HuH-7.5 (cell line): Measurements from ENCODE around the gene ABHD16B.
"Not testable (repeated sequence)": the region's sequence is repeated elsewhere in the genome, so short reads cannot be mapped to it uniquely, and the experiment has no call there.

Source experiments
- DNase-seq: peaks from one replicate; pipeline ENCODE4 v3.0.0; 2011; ENCODE audit warnings: low spot score

Gene ABHD16B

DNA sequence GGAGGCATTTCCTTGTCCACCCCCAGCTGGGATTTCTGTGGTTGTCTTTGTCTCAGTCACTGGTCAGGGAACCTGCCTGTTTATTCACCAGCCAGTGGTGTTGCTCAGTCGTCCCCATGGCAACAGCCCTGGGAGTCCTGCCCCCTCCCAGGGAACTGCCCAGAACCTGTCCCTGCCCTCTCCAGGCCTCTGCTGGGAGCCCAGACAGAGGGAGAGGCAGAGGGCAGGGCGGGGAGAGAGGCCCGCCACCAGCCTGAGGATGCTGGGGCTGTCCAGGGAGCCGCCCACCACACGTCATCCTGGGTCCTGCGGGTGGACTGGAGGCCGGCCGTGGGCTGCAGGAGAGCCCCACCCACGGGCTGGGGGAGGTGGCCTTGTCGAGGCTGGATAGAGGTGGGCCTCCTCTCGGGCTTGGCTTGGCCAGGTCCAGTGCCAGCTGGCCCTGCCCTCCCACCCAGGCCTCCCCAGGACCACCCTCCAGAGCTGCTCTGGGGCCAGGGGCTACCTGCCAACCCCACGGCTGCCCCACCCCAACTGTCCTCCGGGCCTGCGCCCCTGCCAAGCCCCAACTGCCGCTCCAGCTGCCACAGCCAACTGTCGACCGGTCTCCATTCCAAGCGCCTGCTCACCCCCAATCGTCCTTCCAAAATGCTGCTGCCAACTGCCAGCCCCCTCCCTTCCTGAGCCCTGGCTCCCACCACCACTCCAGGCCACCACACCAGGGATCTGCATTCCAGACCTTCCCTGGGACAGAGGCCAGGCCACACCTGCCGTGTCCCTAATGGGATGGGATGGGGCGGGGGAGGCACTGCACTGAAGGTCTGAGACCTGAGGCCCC lies 26.1 kb upstream of the ABHD16B start:
- peak; percentile 99 for DNase-seq

DNA sequence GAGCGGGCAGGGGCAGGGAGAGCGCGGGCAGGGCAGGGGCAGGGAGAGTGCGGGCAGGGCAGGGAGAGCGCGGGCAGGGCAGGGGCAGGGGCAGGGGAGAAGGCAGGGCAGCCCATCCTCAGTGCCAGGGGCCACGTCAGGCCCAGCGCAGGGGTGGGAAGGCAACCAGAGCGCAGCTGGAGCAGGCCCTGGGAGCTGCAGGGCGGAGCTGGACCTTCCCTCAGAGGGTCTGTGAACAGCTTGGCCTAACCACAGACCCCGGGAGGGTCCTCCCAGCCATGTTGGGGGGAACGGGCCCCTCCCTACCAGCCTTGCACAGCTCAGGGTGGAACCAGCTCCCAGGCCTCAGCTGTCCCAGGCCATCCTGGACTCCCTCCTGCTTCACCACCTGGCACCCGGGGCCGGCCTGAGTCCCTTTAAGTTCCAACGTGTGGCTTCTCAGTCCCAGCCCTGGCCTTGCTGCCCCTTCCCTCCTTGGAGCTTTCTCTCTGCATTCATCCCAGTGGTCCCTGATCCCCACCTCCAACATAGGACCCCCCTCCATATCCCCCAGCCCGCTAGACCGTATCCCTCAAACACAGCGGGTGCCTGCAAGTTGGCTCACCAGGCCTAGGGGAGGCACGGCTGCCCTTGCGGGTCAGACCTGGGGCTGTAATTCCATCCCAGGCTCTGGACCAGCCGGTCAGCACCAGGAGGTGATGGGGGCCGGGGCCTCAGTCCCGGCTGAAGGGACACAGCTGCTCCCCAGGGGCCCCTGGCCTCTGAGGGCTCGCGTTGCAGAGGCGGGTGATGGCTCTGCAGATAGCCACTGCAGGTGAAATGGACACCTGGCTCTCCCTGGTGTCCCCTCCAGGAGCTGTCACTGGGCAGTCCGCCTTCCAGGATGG lies 24.6 kb upstream of the ABHD16B start:
- no peak for DNase-seq

DNA sequence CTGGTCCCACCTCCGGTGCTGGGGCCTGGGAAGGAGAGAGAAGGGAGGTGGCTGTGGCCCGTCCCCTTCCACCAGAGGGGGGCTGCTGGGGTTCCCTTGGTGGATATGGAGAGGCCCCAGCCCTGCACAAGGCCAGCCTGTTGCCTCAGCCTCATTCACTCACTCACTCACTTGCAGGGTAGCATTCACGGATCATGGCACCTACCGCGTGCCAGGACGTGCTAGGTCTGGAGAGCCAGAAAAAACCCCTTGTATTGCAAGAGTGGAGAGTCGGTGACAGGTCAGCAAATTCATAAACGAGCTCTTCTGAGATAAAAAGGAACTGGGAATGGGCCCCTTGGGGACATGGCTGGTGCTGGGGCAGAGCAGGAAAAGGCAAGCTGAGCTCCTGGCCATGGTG lies 23.8 kb upstream of the ABHD16B start:
- DNase-seq: no peak

DNA sequence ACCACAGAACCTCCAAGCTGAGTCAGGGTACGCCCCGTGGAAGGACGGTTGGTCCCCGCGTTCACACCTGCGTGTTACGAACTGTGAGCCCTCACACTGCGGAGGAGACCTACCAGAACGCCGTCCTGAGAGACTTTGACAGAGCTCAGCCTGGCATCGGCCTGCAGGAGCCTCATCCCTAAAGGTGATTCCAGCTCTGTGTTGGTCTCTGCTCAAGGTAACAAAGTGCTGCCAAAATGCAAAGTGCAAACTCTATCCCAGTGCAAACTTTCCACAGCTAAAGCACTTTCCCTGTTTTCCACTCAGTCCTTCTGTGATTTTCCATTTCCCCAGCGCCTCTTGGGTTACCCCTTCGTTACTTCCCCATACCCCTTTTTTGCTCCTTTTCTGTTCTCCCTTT lies 21.7 kb upstream of the ABHD16B start:
- no peak for DNase-seq

DNA sequence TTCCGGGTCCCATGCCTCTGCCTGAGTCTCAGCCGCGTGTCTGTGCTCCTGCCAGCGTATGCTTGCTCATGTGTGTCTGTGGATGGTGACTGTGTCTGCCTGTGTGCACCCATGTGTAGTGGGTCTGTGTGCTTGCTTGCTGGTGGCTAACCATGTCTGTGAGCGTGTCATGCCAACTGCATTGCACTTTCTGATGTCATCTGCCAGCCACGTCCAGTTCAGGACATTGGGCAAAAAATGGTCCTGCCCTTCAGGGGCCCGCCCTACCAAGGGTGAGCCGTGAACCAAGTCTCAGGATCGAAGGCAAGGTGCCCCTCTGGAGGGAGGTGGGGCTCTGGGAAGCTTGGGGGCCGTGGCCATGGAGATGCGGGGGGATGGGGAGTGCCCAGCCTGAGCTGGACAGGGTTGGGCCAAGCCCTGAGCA lies 20.9 kb upstream of the ABHD16B start:
- no peak for DNase-seq

DNA sequence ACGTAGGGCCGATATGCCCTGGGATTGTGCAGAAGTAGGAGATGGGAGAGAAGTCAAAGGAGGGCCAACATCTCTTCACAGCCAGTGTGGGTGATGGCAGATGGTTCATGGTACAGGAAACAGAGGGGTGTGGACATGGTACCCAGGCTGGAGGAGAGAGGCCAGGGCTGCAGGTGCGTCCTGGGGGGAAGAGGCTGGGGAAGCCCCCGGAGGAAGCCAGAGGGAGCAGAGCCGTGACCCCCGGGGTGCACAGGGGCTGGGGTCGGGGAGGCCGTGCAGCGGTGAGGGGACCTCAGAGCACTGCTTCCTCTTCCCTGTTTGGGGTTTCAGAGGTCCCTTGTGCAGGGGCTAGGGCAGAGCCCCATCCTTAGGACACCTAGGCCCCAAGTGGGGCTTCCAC lies 19.0 kb upstream of the ABHD16B start:
- DNase-seq: no peak

DNA sequence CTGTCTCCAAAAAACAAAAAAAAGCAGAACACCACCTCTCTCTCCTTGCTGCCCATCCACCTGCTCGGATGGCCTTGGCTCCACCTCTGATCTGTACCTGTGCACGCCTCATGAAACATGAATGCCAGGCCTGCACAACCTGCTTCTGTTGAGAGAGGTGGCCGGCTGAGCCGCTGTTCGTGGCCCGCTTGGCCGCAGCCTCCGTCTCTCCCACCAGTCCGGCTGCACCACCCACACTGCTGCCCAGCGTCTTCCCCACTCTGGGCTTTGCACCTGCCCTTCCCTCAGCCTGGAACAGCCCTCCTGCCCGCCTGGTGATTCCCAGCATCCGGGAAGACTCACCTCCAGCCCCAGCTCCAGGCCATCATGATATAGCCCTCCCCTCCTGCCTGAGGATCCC lies 18.1 kb upstream of the ABHD16B start:
- DNase-seq: no peak

DNA sequence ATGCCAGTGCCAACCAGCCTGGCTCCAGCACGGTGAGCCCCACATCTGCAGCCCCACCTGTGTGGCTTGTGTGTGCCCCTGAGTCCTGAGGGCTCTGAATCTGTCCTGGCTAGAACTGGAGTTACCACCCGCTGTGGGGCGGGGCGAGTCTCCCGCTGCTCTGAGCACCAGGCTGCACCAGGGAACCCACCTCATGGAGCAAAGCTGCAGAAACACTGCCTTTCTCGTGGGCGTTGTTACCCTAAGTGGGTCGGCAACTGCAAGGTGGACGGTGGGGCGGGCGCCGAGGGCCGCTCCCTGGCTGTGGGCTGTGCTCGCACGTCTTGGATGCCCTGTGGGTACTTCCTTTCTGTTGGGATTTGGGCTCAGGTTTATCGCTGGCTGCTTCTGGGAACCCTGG lies 17.5 kb upstream of the ABHD16B start:
- DNase-seq: no peak

DNA sequence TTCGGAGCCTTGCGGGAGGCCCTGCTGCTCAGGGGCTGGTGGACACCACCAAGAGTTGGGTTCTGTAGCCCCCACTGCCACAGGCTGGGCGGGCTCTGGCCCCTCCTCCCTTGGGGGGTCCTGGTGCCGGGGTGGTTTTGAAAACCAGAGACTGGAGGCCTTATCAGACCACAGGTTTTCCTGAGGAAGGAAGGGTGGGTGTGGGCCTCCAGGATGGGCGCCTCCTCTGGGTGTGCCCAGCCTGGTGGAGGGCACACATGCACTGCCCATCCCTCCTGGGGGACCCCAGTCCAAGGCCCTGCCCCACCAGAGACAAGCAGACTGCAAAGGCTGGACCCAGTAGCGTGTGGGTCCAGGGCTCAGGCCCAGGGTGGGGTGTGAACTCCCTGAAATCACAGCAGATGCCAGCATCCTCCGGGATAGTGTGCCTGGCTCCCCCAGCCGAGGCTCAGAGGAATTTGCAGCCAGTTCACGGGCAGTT lies 16.7 kb upstream of the ABHD16B start:
- DNase-seq: no peak

DNA sequence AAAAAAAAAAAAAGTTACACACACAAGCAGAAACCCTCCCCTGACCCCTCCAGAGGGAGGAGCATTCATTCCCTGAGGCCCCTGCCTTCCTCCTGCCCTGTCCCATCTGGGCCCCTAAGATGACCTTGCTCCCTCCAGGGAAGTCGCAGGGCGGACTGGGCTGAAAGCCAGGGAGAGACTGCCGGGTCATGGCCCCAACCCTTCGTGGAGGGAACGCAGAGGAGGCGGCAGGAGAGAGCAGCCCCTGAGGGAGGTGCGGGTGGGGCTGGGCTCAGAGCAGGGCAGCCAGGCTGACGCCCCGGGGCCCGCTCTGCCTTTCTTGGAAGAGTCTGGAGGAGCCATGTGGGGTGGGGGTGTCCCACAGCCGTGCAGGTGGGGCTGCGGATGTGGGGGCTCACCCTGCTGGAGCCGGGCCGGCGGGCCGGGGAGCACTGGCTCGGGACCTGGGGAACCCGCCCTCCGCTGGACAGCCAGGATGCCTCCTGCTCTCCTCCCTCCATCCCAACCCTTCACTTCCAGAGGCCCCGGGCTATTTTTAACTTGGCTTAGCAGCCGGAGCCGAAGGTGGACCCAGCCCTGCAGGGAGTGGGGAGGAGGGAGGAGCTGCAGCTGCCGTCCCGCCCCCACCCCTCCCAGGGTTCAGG lies 15.0 kb upstream of the ABHD16B start:
- peak; percentile 94 for DNase-seq

DNA sequence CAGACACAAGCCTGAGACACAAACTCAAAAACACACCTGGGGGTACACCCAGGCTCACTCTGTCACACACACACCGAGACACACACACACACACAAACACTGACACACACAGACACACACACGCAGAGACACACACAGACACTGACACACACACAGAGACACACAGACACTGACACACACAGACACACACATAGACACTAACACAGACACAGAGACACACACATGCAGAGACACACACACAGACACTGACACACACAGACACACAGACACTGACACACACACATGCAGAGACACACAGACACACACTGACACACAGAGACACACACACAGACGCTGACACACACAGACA lies 14.4 kb upstream of the ABHD16B start:
- no peak for DNase-seq

DNA sequence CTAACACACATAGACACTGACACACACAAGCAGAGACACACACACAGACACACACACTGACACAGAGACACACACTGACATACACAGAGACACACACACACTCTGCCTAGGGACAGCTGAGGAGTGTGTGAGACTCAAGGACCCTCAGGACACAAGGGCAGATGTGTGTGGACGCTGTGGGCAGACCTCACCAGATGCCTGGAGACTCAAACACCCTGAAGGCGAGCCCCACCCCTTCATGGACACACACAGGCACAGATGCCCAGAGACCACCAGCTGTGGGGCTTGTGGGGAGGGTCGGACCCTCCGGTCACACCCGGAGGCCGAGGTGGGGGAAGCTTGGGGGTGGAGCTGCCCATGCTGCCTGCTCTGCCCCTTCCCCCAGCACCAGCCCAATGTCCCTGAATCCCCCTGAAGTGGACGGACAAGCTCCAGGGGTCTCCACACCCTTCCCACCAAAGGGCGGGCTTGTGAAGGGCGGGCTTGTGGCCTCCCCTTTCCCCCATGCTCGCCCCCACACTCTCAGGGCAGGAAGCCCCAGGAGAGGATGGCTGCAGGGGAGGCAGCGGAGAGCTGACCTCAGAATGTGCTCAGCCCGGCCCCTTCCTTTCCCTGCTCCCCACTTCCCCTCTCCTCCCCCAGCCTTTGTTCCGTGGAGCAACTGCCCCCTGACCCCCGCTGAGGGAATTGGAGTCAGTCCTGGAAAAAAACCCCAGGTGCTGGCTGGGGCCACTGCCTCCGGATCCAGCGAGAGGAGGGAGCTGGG lies 13.9 kb upstream of the ABHD16B start:
- DNase-seq: no peak

DNA sequence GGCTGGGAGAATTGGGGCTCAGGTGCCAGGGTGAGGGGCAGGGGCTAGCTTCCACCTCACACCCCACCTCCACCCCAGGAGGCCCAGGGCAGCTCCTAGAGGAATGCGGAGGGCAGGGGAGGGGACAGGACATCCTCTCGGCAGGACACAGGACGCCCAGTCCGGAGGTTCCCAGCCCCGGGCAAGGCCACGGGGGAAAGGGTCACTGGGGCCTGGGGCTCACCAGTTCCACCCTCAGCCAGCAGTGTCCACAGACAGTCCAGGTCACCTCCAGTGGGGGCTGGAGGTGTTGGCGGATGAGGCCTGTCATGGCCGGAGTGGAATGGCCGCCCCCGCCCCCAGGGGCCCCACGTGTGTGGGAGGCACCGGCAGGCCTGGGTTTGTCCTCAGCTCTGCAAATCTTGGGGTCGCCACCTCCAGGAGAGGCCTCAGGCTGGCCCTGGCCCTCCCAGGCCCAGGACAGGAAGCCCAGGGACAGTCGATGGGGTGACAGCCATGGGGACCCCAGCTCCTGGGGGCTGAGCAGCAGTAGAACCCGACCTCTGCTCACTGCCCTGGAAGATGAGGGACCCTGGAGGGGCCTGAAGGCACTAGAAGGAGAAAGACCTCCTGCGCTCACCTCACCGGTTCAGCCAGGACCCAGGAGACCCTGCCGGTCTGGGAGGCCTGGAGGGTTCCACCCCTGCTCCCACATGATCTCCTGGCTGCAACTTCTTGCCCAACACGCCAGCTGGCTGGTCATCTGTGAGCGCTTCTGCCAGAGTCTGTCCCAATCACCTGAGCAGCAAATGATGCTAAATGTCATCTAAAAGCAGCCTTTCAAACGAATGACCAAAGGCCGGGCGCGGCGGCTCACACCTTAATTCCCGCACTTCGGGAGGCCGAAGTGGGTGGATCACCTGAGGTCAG lies 13.0 kb upstream of the ABHD16B start:
- DNase-seq: peak; percentile 41

DNA sequence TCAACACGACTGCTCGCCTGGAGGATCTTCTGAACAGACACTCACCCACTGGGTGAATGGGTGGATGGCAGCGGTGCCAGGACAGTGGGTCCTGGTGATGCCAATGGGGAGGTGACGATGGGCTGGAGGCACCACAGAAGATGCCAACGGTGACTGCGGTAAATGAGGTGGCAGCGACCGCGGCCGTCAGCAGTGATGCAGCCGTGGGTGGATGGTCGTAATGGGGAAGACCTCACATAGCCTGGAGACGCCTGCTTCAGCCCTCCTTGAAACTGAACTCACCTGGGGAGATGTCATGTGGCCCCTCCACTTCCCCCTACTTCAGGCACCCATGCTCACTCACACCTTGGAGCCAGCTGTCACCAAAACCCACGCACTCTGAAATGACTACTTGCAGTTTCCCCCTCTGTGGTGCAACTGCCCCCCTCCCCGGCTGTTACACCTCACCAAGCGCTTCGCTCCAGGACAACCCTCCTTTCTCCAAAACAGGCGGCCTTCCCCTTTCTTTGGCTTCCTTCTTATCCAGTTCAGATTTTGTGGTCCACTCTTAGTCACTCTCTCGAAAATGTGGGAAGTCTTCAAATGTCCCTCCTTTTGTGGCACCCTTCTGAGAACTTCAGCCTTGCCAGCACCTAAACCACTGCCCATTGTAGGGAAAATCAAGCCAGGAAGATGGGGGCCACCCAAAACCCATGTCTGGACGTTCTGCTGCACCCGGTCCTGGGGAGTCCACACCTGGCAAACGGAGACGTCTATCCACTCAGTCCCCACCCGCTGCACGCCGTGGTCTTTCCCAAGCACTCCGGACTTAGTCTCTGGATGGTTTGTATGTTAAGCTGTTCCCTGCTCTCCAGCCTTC lies 10.4 kb upstream of the ABHD16B start:
- no peak for DNase-seq

DNA sequence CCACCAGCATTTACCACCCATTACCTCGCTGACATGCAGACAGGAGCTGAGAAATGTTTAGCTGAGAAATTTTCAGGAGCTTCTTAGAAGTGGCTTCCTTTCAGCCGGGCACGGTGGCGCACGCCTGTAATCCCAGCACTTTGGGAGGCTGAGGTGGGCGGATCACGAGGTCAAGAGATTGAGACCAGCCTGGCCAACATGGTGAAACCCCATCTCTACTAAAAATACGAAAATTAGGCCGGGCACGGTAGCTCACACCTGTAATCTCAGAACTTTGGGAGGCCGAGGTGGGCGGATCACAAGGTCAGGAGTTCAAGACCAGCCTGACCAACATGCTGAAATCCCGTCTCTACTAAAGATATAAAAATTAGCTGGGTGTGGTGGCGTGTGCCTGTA lies 9.8 kb upstream of the ABHD16B start:
- DNase-seq: not testable (repeated sequence)

DNA sequence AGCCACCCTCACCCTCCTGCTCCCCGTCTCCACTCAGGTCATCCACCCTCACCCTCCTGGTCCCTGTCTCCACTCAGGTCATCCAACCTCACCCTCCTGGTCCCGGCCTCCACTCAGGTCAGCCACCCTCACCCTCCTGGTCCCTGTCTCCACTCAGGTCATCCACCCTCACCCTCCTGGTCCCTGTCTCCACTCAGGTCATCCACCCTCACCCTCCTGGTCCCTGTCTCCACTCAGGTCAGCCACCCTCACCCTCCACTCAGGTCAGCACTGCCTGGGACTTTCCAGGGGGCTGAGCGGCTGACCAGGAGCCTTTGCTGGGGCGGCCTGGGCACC lies 7.6 kb upstream of the ABHD16B start:
- not testable (repeated sequence) for DNase-seq

DNA sequence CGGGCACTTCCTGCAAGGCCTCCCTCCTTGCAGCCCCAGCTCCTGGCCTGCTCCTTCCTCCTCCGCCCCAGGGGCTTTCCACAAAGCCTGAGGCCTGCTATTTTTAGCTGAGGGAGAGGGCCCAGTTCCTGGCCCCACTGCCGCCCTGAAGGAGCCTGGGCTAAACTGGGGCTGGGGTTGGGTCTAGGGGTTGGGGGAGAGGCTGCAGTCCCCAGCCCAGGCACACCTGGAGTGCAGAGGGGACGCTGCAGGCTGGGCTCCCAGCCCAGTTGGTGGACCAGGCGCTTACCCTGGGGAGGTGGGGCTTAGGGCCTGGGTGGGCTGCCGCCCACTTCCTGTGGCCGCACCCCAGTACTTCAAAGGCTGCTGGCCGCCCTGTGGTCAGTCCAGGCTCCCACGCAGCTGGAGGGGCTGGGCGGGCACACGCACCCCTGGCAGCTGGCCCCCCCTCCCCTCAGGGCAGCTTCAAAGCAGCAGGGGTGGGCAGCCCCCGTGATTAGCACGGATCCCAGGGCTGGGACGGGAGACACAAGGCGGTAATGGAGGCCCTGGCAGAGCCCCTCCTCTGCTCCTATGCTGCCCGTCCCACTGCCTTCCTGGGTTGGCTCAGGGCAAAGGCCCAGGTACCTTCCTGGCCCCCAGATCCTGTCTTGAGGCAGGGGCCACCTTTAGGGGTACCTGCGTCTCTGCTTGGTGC lies 7.1 kb upstream of the ABHD16B start:
- peak; percentile 43 for DNase-seq

DNA sequence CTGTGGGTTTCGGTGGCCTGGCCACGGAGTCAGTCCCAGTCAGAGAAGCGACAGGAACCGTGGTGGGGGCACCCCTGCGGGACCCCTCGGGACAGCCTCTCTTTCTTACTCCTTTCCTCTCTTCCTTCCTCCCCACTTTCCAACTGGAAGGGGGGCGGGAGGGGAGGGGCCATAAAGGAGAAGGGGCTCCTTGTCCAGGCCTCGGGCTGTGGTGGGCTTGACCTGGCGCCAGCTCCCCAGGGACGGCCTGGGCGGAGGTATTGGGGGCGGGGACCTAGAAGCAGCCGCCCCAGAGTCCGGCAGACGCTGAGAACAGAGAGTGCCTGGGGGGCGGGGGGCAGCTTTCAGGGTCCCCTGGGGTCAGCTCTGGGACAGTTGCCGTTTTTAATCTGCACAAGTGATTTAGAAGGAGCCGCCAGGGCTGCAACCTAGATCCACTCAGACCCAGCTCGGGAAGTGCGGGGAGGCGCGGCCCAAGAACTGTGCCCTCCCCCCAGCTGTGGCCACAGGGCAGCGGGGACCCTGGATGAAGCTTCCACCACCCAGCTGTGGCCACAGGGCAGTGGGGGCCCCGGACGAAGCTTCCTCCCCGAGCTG lies 6.4 kb upstream of the ABHD16B start:
- peak; percentile 38 for DNase-seq
